ENCODE data around the gene CHCT1.

CHCT1 gene

DNA sequence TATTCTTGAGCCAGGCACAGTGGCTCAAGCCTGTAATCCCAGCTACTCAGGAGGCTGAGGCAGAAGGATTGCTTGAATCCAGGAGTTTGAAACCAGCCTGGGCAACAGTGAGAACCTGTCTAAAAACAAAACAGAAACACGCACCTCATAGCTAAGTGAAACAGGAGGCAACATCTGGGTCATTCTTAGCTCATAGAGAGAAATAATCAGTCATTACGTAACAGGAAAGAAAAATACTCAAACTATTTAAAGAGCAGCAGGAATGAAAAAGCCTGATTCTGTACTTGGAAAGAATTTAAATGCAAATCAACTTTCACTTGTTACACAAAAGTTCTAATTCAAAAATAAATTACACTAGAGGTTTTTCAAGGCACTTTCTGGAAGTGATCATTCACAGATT lies 17.2 kb downstream of the CHCT1 start:
- H3K4me1 ChIP-seq (ENCODE audit: control insufficient read depth, insufficient read depth, low read length): no peaks in the 10 kb centered on the region
- no peak overlapping the region for H3K27ac ChIP-seq (ENCODE audit: extremely low read depth, low read depth, low read length)
- H3K9me3 ChIP-seq (ENCODE audit: control insufficient read depth, insufficient read depth, low read depth, low read length): no peaks in the 10 kb centered on the region
- ChIA-PET CTCF (interaction anchor here (0.6 to 2.1 kb wide), 5 partner anchors 20 to 499 kb away, joined by 3 to 8 read pairs (median 3); no protein-coding TSS in a partner anchor), POLR2A (no interaction called here)
- no peak overlapping the region for H3K4me3 ChIP-seq (ENCODE audit: low read depth, low read length)
- H3K36me3 ChIP-seq (ENCODE audit: control insufficient read depth in 2 of 2, insufficient read depth in 1 of 2, low read length in 2 of 2): peaks cover 0 to 8% of the 10 kb centered on the region in 2 experiments; a peak in 2 of 3 replicates
- TF ChIP-seq, protein P1, sequence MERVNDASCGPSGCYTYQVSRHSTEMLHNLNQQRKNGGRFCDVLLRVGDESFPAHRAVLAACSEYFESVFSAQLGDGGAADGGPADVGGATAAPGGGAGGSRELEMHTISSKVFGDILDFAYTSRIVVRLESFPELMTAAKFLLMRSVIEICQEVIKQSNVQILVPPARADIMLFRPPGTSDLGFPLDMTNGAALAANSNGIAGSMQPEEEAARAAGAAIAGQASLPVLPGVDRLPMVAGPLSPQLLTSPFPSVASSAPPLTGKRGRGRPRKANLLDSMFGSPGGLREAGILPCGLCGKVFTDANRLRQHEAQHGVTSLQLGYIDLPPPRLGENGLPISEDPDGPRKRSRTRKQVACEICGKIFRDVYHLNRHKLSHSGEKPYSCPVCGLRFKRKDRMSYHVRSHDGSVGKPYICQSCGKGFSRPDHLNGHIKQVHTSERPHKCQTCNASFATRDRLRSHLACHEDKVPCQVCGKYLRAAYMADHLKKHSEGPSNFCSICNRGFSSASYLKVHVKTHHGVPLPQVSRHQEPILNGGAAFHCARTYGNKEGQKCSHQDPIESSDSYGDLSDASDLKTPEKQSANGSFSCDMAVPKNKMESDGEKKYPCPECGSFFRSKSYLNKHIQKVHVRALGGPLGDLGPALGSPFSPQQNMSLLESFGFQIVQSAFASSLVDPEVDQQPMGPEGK (tag by site-specific recombination; IDR thresholded peaks at IDR 0.05): no peak
- TF ChIP-seq ZNF660 (tag by site-specific recombination; IDR thresholded peaks at IDR 0.05): peak; percentile 91

DNA sequence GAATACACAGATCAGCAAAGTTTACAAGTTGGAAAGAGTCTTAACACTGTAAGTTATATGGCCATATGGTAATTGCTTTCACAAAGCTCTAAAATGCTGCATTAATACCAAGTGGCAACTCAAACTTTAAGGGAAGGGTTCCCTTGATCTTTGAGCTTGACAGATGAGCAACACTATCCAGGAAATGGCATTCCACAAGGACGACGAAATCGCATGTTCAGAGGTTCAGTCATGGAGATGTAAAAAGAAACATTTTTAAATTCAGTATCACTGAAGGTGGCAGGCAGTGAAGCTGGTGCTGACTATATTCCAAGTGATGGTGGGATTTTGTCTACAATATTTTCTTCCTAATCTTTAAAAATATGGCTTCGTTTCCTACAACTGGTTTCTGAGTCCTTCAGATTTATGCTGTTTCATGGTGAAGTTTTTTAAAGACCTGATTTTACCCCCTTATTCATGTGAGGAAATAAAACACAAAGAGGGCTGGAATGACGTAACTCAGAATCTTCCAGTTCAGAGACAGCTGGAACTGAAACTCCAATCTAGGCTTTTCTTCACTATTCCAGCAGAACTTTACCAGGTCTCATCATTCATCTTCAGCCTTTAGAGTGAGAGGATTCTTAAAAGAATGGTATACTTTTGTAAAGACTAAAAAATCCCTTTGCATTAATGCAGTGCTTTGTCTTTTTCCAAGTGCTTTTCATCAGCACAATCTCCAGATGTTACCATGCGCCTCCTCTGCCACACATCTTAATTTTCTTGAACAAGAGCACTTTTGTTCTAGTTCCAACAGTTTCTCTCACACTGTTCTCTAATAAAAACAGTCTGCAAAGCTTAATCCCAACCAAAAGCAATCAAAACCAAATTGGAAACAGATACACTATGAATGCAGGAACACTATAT lies 20.2 kb downstream of the CHCT1 start:
- ChIA-PET CTCF (interaction anchor here (0.5 to 0.9 kb wide), 2 partner anchors 212 to 390 kb away, joined by 3 to 4 read pairs; no protein-coding TSS in a partner anchor), POLR2A (no interaction called here)
- Histone ChIP-seq H3K9me3 (ENCODE audit: control insufficient read depth, insufficient read depth, low read depth, low read length) (no peaks in the 10 kb centered on the region), H3K4me3 (ENCODE audit: low read depth, low read length) (no peak overlapping the region), H3K4me1 (ENCODE audit: control insufficient read depth, insufficient read depth, low read length) (no peaks in the 10 kb centered on the region), H3K27ac (ENCODE audit: extremely low read depth, low read depth, low read length) (no peak overlapping the region), H3K36me3 (ENCODE audit: control insufficient read depth in 2 of 2, insufficient read depth in 1 of 2, low read length in 2 of 2) (peaks cover 15 to 21% of the 10 kb centered on the region in 2 experiments)
- TF ChIP-seq ZNF341 (tag by site-specific recombination; IDR thresholded peaks at IDR 0.05; ENCODE audit: low read depth) (no peak), ZNF658 (tag by site-specific recombination; IDR thresholded peaks at IDR 0.05) (no peak), KLF8 (tag by site-specific recombination; IDR thresholded peaks at IDR 0.05) (no peak), ZNF350 (tag by site-specific recombination; IDR thresholded peaks at IDR 0.05) (no peak), ZBTB1 (tag by site-specific recombination; IDR thresholded peaks at IDR 0.05) (no peak), ZNF140 (tag by site-specific recombination; IDR thresholded peaks at IDR 0.05) (no peak), TCF7L2 (IDR thresholded peaks at IDR 0.05; ENCODE audit: borderline replicate concordance, low read depth, low read length) (no peak), ZNF184 (tag by site-specific recombination; IDR thresholded peaks at IDR 0.05) (no peak), ZFHX2 (tag by site-specific recombination; conservative IDR thresholded peaks at IDR 0.05) (no peak), GLI2 (tag by site-specific recombination; IDR thresholded peaks at IDR 0.05; ENCODE audit: borderline replicate concordance, low read depth) (no peak), KLF16 (tag by site-specific recombination; IDR thresholded peaks at IDR 0.05) (no peak), GLI4 (tag by site-specific recombination; IDR thresholded peaks at IDR 0.05) (no peak), ZNF621 (tag by site-specific recombination; IDR thresholded peaks at IDR 0.05) (no peak), SP3 (tag by site-specific recombination; IDR thresholded peaks at IDR 0.05) (no peak), KLF1 (tag by site-specific recombination; IDR thresholded peaks at IDR 0.05) (no peak), ZNF280C (tag by site-specific recombination; IDR thresholded peaks at IDR 0.05) (no peak), ZNF501 (tag by site-specific recombination; IDR thresholded peaks at IDR 0.05) (no peak)
- TF ChIP-seq, protein P2, sequence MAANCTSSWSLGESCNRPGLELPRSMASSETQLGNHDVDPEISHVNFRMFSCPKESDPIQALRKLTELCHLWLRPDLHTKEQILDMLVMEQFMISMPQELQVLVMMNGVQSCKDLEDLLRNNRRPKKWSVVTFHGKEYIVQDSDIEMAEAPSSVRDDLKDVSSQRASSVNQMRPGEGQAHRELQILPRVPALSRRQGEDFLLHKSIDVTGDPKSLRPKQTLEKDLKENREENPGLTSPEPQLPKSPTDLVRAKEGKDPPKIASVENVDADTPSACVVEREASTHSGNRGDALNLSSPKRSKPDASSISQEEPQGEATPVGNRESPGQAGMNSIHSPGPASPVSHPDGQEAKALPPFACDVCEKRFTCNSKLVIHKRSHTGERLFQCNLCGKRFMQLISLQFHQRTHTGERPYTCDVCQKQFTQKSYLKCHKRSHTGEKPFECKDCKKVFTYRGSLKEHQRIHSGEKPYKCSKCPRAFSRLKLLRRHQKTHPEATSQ (tag by site-specific recombination; IDR thresholded peaks at IDR 0.05): no peak
- TF ChIP-seq, protein P3, sequence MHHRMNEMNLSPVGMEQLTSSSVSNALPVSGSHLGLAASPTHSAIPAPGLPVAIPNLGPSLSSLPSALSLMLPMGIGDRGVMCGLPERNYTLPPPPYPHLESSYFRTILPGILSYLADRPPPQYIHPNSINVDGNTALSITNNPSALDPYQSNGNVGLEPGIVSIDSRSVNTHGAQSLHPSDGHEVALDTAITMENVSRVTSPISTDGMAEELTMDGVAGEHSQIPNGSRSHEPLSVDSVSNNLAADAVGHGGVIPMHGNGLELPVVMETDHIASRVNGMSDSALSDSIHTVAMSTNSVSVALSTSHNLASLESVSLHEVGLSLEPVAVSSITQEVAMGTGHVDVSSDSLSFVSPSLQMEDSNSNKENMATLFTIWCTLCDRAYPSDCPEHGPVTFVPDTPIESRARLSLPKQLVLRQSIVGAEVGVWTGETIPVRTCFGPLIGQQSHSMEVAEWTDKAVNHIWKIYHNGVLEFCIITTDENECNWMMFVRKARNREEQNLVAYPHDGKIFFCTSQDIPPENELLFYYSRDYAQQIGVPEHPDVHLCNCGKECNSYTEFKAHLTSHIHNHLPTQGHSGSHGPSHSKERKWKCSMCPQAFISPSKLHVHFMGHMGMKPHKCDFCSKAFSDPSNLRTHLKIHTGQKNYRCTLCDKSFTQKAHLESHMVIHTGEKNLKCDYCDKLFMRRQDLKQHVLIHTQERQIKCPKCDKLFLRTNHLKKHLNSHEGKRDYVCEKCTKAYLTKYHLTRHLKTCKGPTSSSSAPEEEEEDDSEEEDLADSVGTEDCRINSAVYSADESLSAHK (tag by site-specific recombination; IDR thresholded peaks at IDR 0.05): no peak
- TF ChIP-seq, protein P4, sequence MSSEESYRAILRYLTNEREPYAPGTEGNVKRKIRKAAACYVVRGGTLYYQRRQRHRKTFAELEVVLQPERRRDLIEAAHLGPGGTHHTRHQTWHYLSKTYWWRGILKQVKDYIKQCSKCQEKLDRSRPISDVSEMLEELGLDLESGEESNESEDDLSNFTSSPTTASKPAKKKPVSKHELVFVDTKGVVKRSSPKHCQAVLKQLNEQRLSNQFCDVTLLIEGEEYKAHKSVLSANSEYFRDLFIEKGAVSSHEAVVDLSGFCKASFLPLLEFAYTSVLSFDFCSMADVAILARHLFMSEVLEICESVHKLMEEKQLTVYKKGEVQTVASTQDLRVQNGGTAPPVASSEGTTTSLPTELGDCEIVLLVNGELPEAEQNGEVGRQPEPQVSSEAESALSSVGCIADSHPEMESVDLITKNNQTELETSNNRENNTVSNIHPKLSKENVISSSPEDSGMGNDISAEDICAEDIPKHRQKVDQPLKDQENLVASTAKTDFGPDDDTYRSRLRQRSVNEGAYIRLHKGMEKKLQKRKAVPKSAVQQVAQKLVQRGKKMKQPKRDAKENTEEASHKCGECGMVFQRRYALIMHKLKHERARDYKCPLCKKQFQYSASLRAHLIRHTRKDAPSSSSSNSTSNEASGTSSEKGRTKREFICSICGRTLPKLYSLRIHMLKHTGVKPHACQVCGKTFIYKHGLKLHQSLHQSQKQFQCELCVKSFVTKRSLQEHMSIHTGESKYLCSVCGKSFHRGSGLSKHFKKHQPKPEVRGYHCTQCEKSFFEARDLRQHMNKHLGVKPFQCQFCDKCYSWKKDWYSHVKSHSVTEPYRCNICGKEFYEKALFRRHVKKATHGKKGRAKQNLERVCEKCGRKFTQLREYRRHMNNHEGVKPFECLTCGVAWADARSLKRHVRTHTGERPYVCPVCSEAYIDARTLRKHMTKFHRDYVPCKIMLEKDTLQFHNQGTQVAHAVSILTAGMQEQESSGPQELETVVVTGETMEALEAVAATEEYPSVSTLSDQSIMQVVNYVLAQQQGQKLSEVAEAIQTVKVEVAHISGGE (tag by site-specific recombination; conservative IDR thresholded peaks at IDR 0.05; ENCODE audit: low read depth): no peak
